Progenitor cell of endocrine pancreas (in vitro differentiated cells): ENCODE measurements around the gene ACAD10. TPM values are rescaled to one million over a fixed set of nuclear protein-coding genes. Genes with fewer than 3 reads are reported as not detected.

Experiments used
- DNase-seq: peaks from one replicate; pipeline ENCODE4 v3.0.0; 2021; ENCODE audit warnings: low spot score; ENCODE audit not compliant: unreplicated experiment
- H3K27ac Mint-ChIP-seq: 2 replicates; pipeline ENCODE4 v1.8.0; 2021; ENCODE audit warnings: mild to moderate bottlenecking, moderate library complexity, mixed read lengths
- H3K27me3 Mint-ChIP-seq: 2 replicates; pipeline ENCODE4 v1.8.0; 2021; ENCODE audit warnings: mixed read lengths
- H3K36me3 Mint-ChIP-seq: 2 replicates; pipeline ENCODE4 v1.8.0; 2022; ENCODE audit warnings: mixed read lengths; ENCODE audit not compliant: insufficient read depth
- H3K4me1 Mint-ChIP-seq: 2 replicates; pipeline ENCODE4 v1.8.0; 2021; ENCODE audit warnings: low read depth, mixed read lengths
- H3K4me3 Mint-ChIP-seq: 2 replicates; pipeline ENCODE4 v1.8.0; 2021; ENCODE audit warnings: low read depth, mild to moderate bottlenecking, moderate library complexity, mixed read lengths
- H3K9me3 Mint-ChIP-seq: 2 replicates; pipeline ENCODE4 v1.8.0; 2021; ENCODE audit warnings: low read depth, mixed read lengths
- CTCF ChIP-seq: fragments of 200-600 bp; sonication (generic); IDR thresholded peaks from one replicate; pipeline ENCODE4 v1.5.0; 2021; ENCODE audit warnings: antibody characterized with exemption, mild to moderate bottlenecking; ENCODE audit not compliant: unreplicated experiment
- total RNA-seq: library from RNA; stranded (reverse); gene quantifications from 2 replicates; pipeline ENCODE4 v1.2.1, GENCODE V29; 2021

ACAD10 gene
- total RNA-seq, 1 donor from 2014 or later: 62.3 TPM

- Mint-ChIP-seq H3K27ac (peak overlapping the region; percentile 21), H3K4me1 (no peaks in the 10 kb centered on the region), H3K4me3 (no peak overlapping the region), H3K36me3 (peaks cover 19% of the 10 kb centered on the region), H3K9me3 (no peaks in the 10 kb centered on the region), H3K27me3 (no peaks in the 10 kb centered on the region)
- no peak for DNase-seq
- TF ChIP-seq CTCF: no peak
Measured at GRCh38 chr12:111655356-111655755, 30.5 kb upstream of the ACAD10 start.

- no peak for TF ChIP-seq CTCF
- peaks cover 19% of the 10 kb centered on the region for H3K36me3 Mint-ChIP-seq
Measured at GRCh38 chr12:111656016-111656415, 29.8 kb upstream of the ACAD10 start.

GRCh38 chr12:111664499-111664898 lies 21.4 kb upstream of the ACAD10 start:
- Mint-ChIP-seq H3K27ac (no peak overlapping the region), H3K9me3 (no peaks in the 10 kb centered on the region), H3K27me3 (no peaks in the 10 kb centered on the region), H3K4me3 (no peak overlapping the region), H3K4me1 (no peaks in the 10 kb centered on the region), H3K36me3 (peaks cover 14% of the 10 kb centered on the region)
- TF ChIP-seq CTCF: no peak
- no peak for DNase-seq

More at GRCh38 chr12:111656016-111656415, 29.8 kb upstream of the ACAD10 start:
- H3K4me1 Mint-ChIP-seq: no peaks in the 10 kb centered on the region
- no peaks in the 10 kb centered on the region for H3K9me3 Mint-ChIP-seq
- H3K4me3 Mint-ChIP-seq: no peak overlapping the region
- no peaks in the 10 kb centered on the region for H3K27me3 Mint-ChIP-seq
- no peak overlapping the region for H3K27ac Mint-ChIP-seq
- no peak for DNase-seq

GRCh38 chr12:111664961-111665865 lies 20.6 kb upstream of the ACAD10 start:
- no peaks in the 10 kb centered on the region for H3K27me3 Mint-ChIP-seq
- no peak overlapping the region for H3K4me3 Mint-ChIP-seq
- TF ChIP-seq CTCF: no peak
- peaks cover 19% of the 10 kb centered on the region for H3K36me3 Mint-ChIP-seq
- no peaks in the 10 kb centered on the region for H3K4me1 Mint-ChIP-seq
- H3K27ac Mint-ChIP-seq: no peak overlapping the region
- no peak for DNase-seq
- no peaks in the 10 kb centered on the region for H3K9me3 Mint-ChIP-seq

- DNase-seq: no peak
- Mint-ChIP-seq H3K27ac (peak overlapping the region; percentile 60), H3K4me1 (no peaks in the 10 kb centered on the region), H3K36me3 (peaks cover 7% of the 10 kb centered on the region), H3K9me3 (no peaks in the 10 kb centered on the region), H3K4me3 (no peak overlapping the region), H3K27me3 (no peaks in the 10 kb centered on the region)
- no peak for TF ChIP-seq CTCF
Measured at GRCh38 chr12:111672822-111673381, 13.0 kb upstream of the ACAD10 start.
